NK-92 (cell line): ENCODE data around the gene IMMP1L.
A peak's percentile ranks its signal among the peaks of the same experiment; 100 is the strongest.
"Not testable (repeated sequence)": the region's sequence is repeated elsewhere in the genome, so short reads cannot be mapped to it uniquely, and the experiment has no call there.

Source experiments
- DNase-seq: peaks from one replicate; lab custom pipeline; 2025; ENCODE audit not compliant: unreplicated experiment; lab: John Stamatoyannopoulos, UW

Gene IMMP1L, protein sequence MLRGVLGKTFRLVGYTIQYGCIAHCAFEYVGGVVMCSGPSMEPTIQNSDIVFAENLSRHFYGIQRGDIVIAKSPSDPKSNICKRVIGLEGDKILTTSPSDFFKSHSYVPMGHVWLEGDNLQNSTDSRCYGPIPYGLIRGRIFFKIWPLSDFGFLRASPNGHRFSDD

DNA sequence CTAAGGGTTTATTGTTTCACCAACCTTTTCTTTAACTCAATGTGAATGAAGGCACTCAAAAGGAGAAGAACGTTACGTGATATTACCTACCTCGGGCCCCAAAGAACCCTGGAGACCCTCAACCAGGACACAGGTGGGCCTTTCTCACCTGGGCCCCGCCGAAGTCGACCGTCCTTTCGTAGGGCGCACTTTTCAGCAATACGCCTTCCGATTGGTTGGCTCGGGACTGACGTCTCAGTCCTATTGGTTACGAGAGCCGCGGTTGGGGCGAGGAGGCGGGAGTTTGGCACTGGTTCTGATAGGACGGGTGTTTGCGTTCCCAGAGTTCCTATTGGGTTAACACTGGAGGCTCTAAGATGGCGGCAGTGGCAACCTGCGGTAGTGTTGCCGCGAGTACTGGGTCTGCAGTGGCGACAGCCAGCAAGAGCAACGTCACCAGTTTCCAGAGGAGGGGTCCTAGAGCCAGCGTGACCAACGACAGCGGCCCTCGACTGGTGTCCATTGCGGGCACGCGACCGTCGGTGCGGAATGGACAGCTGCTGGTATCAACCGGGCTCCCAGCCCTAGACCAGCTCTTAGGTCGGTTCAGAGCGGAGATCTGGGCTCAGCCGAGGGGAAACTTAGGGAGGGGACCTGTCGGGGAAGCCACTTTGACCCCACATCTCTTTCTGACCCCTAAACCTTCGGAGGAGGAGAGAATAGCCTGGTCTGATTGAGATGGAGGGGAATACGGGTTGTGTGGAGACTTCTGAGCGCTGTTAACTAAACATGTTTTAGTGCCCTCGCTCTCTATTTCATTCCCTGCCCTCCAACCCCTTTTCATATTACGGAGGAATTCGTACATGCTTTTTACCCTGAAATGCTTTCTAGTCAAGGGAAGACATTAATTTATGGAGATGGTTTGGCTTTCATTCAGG is at the start of gene IMMP1L, which contains the start of gene ELP4:
IMMP1L (minus strand) TSS at position 194 of the 917 bp plus-strand sequence. CDS start 46,346 bp downstream, outside the sequence.
ELP4 (plus strand) TSS at position 339 of the 917 bp plus-strand sequence; CDS start at position 357, 18 bp downstream.
- peak; percentile 80 for DNase-seq

DNA sequence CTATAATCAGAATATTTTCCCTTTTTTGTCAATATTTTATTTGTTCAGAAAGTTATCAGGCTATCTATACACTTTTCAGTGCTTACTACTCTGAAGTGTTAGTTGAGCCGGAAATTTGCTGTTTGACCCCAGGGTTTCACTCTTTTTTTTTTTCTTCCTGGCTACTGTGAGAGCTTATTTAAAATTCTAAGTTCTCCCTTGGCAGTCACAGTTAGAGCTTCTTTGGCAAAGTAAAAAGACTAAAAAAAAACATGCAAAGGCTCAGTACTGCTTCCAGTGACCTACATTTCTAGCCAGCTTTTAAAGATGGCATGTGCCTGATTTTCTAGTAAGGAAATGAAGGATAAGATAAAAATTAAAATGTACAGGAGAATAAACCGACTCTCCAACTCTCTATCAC is 48.6 kb upstream of the IMMP1L start:
- no peak for DNase-seq

DNA sequence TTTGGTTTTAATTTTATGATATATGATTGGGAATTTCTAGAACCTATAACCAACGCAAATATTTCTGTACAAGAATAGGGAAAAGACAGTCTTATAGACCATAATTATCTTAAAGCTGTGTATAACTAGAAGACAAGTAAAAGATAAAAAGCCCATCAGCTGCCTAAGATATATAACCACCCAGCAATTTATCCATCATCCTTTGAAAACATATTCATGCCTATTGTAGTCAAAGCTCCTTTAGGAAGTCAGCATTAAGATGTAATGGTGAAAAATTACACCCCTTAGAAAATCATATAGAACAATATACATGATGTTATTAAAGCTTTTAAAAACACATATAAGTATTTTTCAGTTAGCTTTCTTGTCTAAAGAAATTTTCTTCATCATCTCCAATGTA is 46.5 kb upstream of the IMMP1L start:
- no peak for DNase-seq

DNA sequence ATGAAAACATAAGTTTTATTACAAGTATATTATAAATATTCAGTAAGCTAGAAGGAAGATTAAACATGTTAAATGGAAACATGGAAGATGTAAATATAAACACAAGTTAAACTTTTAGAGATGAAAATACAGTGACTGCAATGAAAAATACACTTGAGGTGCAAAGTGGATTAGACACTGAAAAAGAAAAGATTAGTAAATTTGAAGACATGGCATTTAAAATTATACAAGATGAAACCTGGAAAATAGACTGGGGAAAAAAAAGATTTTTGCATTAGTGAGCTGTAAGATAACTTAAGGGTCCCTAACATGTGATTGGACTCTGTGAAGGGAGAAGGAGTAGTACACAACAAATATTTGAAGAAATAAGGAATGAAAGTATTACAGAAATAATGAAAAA is 33.4 kb upstream of the IMMP1L start:
- DNase-seq, result no peak

DNA sequence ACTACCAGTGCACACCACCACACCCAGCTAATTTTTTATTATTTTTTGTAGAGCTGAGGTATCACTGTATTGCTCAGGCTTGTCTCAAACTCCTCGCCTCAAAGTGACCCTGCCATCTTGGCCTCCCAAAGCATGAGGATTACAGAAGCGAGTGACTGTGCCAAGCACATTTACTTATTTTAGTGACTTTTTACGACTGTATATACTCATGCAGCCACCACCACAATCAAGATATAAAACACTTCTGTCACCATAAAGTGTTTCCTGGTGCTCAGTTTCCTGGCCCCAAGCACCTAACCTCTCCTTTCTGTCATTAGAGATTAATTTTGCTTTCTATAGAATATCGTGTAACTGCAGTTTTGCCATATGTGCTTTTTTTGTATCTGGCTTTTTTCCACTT is 26.1 kb upstream of the IMMP1L start:
- DNase-seq, result no peak

DNA sequence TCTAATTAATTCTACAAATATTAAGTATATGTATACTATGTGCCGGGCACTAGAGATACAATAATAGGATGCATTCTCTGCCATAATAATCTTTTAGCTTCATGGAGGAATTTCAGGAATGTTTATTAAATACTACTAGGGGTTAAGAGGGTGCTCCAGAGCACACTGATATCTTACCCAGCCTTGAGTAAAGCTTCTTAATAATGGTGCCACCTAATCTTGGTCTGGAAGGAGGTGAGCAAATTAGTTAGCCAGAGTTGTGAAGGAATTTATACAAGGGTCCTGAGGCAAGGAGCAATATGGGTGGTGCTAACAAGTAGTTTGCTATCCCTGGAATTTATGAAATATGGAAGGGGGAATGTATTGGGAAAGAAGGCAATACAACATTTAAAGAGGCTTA is 21.9 kb upstream of the IMMP1L start:
- DNase-seq, result no peak

DNA sequence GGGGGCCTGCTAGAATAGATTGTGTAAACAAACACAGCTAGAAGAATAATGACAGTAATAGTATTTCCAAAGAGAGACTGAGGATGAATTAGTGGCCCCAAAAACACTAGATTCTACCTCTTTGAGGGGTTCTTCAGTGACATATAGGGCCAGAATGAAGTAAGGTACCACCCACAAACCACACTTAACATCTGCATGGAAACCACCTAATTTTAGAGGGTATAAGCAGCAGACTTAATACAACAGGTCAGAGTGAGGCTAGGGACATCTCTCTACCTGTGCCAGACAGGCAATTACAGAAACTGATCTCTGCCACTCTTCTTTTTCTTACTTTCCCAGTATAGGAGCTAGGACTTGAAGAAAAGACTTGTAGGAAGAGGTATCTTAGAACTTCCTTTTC is 20.3 kb upstream of the IMMP1L start:
- DNase-seq, result no peak

DNA sequence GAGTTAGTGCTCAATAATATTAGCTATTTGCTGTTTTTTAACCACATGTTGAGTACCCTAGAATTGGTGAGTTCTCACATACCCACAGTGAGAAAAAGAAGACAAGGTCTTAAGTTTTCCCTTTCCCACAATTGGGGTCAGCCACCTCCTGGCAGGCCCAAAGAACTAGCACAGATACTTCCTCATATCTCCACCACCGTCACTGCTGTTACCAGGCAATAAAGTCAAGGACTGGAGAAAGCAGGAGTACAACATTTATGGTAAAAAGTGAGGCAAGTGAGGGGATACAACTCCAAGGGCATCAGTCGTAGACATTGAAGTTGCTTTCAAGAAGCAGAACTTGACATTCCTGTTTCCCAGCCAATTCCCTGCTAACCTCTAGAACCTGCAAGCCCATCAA is 19.8 kb upstream of the IMMP1L start:
- DNase-seq, result no peak

DNA sequence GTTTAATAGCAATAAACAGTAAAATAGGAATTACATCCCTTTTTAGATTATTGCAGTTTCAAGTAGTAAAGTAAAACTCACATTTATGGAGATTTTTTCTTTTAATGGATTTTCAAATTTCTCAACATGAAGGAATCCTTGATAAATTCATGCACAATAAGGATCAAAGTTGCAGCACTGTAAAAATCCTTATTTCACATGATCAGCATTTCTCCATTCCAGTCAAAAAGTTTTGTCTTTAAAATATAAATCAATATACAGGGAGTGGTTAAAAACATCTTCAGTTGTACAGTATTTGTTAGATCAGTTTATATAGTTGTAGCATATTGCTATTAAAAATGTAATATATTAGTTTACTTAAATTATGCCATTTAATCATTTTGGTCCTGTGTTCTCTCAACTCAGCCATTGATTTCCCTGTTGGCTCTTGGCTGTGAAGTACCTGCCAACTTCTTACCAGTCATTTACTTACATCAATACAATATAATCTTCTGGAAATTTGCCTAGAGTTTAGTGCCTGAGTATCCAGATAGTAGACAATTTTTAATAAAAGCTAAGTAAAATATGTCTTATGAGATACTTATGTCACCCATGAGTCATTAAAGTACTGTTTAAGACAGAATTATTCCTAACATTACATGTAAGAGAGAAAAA is 12.2 kb upstream of the IMMP1L start:
- DNase-seq, result no peak

DNA sequence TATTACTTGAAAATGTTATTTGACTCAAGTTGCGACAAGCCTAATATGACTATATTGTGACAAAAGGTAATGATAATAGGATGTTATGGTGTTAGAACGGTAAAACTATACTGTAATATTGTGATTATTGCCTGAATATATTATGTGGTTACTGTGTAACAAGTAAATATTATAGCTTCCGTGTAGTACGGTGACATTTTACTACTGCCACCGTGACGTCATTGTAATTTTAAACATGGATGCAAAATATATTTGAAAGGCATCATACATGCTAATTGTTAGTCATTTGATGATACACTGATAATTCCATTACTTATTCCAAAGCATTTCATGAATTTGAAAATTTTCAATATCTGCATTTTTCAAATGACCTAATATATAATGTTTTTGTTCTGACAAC is 2.7 kb upstream of the IMMP1L start:
- no peak for DNase-seq

DNA sequence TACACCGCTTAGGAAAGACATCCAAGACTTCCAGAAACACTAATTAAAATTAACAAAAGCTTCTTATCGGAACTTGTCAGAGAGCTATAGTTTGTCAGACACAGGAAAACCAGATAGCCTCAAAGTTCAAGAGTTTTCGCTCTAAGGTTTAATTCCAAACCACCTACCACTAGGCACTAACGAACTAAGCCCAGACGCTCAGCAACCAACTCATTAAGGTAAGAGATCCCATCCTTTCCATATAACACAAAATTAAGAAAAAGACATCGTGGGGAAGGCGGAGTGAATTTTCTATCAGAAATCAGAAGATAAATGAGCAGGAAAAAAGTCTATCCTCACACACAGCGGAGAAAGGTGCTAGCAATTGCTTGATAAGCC is 382 bp downstream of the IMMP1L start:
- no peak for DNase-seq

DNA sequence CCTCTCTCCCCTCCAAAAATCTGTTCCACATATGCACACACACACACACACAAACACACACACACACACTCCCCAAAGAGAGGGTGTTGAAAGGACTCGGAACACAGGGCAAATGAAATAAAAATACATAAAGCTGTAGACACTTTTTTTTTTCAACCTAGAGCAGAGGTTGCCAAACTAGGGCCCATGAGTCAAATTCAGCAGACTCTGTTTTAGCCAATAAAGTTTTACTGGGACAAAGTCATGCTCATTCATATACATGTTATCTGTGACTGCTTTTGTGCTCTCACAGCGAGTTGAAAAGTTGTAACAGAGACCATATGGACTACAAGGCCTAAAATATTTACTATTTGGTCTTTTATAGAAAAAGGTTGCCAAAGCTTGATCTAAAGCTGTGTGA is 8.9 kb downstream of the IMMP1L start:
- DNase-seq, result no peak

DNA sequence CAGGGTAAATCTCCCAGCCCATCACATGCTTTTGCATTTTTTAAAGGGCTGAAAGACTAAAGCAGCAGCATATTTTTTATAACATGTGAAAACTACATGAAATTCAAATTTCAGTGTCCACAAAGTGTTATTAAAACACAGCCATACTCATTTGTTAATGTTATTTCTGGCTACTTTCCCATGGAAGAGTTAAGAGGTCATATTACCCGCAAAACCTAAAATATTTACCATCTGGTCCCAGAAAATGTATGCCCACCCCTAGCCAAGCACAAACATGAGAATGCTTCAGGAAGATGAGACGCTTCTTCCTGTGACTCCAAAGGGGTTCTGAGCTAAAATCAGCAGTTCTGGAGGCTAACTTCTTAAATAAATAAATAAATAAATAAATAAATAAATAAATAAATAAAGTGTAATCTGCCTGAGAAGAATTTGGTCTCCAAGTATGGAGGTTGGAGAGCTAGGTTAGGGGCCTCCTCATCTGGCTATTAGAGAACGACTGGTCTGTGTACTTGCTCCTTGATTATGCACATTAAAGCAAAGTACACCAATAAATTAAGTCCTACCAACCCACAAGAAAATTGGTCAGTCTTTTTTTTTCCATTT is 9.7 kb downstream of the IMMP1L start:
- no peak for DNase-seq

DNA sequence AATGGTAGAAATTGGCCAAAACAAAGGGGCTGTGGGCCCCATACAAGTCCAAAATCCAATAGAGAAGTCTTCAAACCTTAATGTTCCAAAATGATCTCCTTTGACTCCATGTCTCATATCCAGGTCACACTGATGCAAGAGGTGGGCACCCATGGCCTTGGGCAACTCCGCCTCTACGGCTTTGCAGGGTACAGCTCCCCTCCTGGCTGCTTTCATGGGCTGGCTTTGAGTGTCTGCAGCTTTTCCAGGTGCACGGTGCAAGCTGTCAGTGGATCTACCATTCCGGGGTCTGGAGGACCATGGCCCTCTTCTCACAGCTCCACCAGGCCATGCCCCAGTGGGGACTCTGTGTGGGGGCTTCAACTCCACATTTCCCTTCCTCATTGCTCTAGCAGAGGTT is 15.7 kb downstream of the IMMP1L start:
- DNase-seq, result not testable (repeated sequence)

DNA sequence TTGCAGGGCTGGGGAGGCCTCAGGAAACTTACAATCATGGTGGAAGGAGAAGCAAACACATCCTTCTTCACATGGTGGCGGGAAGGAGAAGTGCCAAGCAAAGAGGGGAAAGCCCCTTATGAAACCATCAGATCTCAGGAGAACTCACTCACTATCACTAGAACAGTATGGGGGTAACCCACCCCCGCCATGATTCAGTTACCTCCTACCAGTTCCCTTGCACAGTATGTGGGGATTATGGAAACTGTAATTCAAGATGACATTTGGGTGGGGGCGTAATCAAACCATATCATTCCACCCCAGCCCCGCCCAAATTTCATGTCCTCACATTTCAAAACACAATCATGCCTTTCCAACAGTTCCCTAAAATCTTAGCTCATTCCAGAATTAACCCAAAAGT is 16.2 kb downstream of the IMMP1L start:
- DNase-seq, result no peak

DNA sequence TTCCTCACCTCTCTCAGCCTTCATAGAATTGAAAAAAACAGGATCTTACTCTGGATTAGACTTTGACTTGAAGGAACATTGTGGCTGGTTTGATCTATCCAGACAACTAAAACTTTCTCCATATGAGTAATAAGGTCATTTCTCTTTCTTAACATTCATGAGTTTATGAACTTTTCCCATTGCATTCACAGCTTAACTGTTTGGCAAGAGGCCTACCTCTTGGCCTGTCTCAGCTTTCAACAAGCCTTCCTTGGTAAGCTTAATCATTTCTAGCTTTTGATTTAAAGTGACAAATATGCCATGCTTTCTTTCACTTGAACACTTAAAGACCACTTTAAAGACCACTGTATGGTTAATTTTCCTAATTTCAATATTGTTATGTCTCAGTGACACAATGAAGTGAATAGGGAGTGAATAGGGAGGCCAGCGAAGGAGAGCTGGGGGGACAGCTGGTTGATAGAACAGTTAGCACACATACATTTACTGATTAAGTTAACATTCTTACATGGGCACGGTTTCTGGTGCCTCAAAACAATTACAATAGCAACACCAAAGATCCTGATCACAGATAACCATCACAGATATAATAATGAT is 17.0 kb downstream of the IMMP1L start:
- no peak for DNase-seq

DNA sequence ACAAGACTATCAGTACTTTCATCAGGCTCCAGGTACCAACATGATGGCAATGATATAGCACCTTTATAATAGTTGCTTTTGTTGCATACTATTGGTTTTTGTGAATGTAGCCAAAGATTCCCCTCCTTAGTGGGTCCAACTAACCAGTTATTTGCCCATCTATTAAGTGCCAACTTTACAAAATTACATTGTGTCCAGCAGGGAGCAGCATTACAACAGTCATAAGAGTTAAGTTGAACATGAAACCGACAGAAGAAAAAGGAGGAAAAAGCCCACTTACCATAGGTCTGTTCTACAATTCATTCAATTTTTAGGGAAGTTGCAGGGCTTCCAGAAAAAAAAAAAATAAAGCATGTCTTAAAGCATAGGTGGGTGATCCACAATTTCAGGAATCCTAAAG is 21.6 kb downstream of the IMMP1L start:
- DNase-seq, result no peak

DNA sequence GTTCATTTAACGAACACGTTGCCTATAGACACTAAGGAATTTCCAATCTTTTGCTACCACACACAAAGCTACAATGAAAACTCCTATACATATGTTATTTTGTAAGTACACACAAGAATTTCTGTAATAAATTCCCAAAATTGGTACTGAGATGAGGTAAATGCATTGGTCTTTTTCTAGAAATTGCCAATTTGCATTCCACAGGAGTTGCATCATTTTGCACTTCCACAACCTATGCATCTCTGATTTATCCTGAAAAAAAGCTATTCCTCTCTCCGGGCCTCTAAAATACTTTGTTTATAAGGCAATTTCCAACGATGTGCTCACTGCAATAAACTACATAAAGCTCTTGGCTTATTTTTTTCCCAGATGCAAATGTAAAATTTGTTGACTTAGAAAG is 24.9 kb downstream of the IMMP1L start:
- no peak for DNase-seq

DNA sequence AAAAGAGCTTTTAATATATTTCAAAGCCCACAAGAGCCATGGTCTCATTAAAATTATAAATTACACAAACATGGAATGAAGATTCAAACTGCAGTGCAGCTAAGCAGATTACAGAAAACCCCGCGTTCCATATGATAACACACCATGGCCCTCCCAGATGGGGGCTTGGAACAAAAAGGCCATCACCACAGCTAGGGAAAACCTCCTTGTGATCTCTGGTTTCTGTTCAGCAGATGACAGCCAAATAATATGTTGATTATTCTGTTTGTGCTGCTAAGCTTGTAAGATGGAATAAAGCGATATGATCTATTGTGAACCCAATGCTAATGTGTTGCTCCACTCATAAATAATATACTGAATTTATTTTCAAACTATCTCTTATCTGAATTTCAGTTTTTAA is 28.5 kb downstream of the IMMP1L start:
- DNase-seq, result no peak

DNA sequence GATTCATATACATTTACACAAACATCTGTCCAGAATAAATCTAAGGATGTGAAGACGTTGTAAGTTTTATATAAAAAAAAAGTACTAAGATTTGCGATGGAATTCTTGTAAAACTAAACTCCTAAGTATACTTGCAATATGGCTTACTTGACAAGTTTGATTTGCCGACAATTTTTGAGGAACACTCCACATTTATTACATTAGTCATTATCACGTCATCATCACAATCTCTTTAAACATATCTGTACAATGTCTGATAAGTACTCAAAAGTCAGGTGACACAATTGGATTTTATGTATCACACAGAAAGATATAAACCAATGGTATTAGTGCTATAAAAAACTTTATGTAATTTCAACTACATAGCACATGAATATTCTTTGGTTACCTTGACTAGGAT is 30.4 kb downstream of the IMMP1L start:
- DNase-seq, result no peak

DNA sequence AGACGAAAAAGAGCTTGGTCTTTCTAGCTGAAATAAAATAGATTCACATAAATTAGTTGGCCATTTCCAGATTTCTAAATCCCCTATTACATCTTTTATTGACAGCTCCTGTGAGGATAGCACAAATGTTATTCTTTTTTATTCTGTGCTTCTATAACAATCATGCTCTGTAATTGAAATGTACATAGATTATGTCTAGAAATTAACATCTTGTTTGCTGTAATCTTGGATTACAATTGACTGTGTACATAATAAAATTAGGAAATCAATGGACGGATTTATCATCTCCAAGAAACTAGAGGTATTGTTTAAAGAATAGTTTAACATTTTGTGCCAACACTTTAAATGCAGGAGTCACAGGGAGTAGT is 31.2 kb downstream of the IMMP1L start:
- DNase-seq, result no peak
